GM18498 (cell line): ENCODE results near the gene C2orf72.

Source experiments
- ATAC-seq: cut with Tn5 transposase; IDR thresholded peaks from one replicate; pipeline ENCODE4 v1.9.1; 2021; ENCODE audit warnings: mild to moderate bottlenecking, moderate library complexity; ENCODE audit not compliant: unreplicated experiment

The C2orf72 gene

GRCh38 chr2:231041061-231041689 is 3.9 kb downstream of the C2orf72 start:
- ATAC-seq = no peak

- no peak for ATAC-seq
Observed at GRCh38 chr2:231043796-231044195, 6.5 kb downstream of the C2orf72 start.

GRCh38 chr2:231046916-231047273 is 9.6 kb downstream of the C2orf72 start:
- no peak for ATAC-seq

- no peak for ATAC-seq
Observed at GRCh38 chr2:231047274-231047922, 10.1 kb downstream of the C2orf72 start.

GRCh38 chr2:231047923-231048915 is 10.9 kb downstream of the C2orf72 start:
- ATAC-seq = no peak

GRCh38 chr2:231049286-231050017 is 12.1 kb downstream of the C2orf72 start:
- ATAC-seq = no peak

GRCh38 chr2:231050018-231050901 is 12.9 kb downstream of the C2orf72 start:
- ATAC-seq = no peak

GRCh38 chr2:231051116-231051515 is 13.8 kb downstream of the C2orf72 start:
- no peak for ATAC-seq

- ATAC-seq = peak; percentile 67
Observed at GRCh38 chr2:231052494-231053451, 15.4 kb downstream of the C2orf72 start.

GRCh38 chr2:231053846-231054245 is 16.5 kb downstream of the C2orf72 start:
- no peak for ATAC-seq

- peak; percentile 81 for ATAC-seq
Observed at GRCh38 chr2:231056453-231057416, 19.4 kb downstream of the C2orf72 start, which contains the start of gene PSMD1. Gene PSMD1 (plus strand): TSS chr2:231056867. CDS start chr2:231057026, 159 bp downstream.

GRCh38 chr2:231057590-231057989 is 20.3 kb downstream of the C2orf72 start:
- ATAC-seq = no peak

GRCh38 chr2:231058761-231059550 is 21.6 kb downstream of the C2orf72 start:
- no peak for ATAC-seq

GRCh38 chr2:231059756-231060155 is 22.4 kb downstream of the C2orf72 start:
- no peak for ATAC-seq

GRCh38 chr2:231062776-231063175 is 25.5 kb downstream of the C2orf72 start:
- no peak for ATAC-seq

- ATAC-seq = no peak
Observed at GRCh38 chr2:231063347-231063746, 26.0 kb downstream of the C2orf72 start.

- no peak for ATAC-seq
Observed at GRCh38 chr2:231065966-231066365, 28.6 kb downstream of the C2orf72 start.
